ENCODE results near the gene NPAS3.

The NPAS3 gene

GRCh38 chr14:33120341-33120740 is 181.7 kb downstream of the NPAS3 start:
- FAIRE-seq (no peak), DNase-seq (ENCODE audit: insufficient read length, low spot score) (no peak)
- TF ChIP-seq POLR2AphosphoS5 (IDR thresholded peaks at IDR 0.05; ENCODE audit: low read depth, low read length) (no peak), TAF1 (IDR thresholded peaks at IDR 0.05; ENCODE audit: low read depth, low read length) (no peak)

DNA sequence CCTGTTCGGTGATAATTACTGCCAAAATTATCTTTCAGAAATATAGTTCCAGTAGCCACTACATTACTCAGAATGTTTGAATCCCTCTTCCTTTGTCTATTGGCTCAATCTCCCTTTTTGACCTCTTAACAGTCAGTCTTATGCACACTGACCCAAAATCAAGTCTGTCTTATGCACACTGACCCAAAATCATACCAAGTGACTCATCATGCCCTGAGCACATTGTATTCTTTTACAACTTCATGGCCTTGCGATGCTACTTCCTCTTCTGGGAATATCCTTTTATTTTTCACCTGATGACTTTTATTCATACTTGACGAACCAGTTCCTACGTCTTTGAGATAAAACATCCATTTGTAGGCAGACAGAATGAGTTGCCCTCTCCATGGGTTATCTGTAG is 182.3 kb downstream of the NPAS3 start:
- DNase-seq (ENCODE audit: insufficient read length, low spot score) (no peak), FAIRE-seq (no peak)
- TF ChIP-seq SPI1 (IDR thresholded peaks at IDR 0.05; ENCODE audit: low read depth, low read length) = no peak
- no peak for TF ChIP-seq TAF1 (IDR thresholded peaks at IDR 0.05; ENCODE audit: low read depth, low read length)
- TF ChIP-seq PAX5 (IDR thresholded peaks at IDR 0.05; ENCODE audit: insufficient read depth, low read length, severe bottlenecking) = no peak
- no peak for TF ChIP-seq POLR2AphosphoS5 (IDR thresholded peaks at IDR 0.05; ENCODE audit: low read depth, low read length)
- no peak for TF ChIP-seq POU2F2 (IDR thresholded peaks at IDR 0.05; ENCODE audit: low read depth, low read length)
- no peak for TF ChIP-seq POLR2A (IDR thresholded peaks at IDR 0.05; ENCODE audit: low read depth, low read length)

- no peak for FAIRE-seq
- TF ChIP-seq SPI1 (IDR thresholded peaks at IDR 0.05; ENCODE audit: low read depth, low read length) (no peak), POU2F2 (IDR thresholded peaks at IDR 0.05; ENCODE audit: low read depth, low read length) (no peak), TAF1 (IDR thresholded peaks at IDR 0.05; ENCODE audit: low read depth, low read length) (no peak), POLR2A (IDR thresholded peaks at IDR 0.05; ENCODE audit: low read depth, low read length) (no peak), POLR2AphosphoS5 (IDR thresholded peaks at IDR 0.05; ENCODE audit: low read depth, low read length) (no peak), PAX5 (IDR thresholded peaks at IDR 0.05; ENCODE audit: insufficient read depth, low read length, severe bottlenecking) (no peak)
- no peak for DNase-seq (ENCODE audit: insufficient read length, low spot score)
Observed at GRCh38 chr14:33123281-33123680, 184.6 kb downstream of the NPAS3 start.

GRCh38 chr14:33126433-33126832 is 187.8 kb downstream of the NPAS3 start:
- no peak for TF ChIP-seq SPI1 (IDR thresholded peaks at IDR 0.05; ENCODE audit: low read depth, low read length)
- TF ChIP-seq POLR2AphosphoS5 (IDR thresholded peaks at IDR 0.05; ENCODE audit: low read depth, low read length) = no peak
- no peak for TF ChIP-seq PAX5 (IDR thresholded peaks at IDR 0.05; ENCODE audit: insufficient read depth, low read length, severe bottlenecking)
- no peak for TF ChIP-seq POLR2A (IDR thresholded peaks at IDR 0.05; ENCODE audit: low read depth, low read length)
- no peak for TF ChIP-seq POU2F2 (IDR thresholded peaks at IDR 0.05; ENCODE audit: low read depth, low read length)
- TF ChIP-seq TAF1 (IDR thresholded peaks at IDR 0.05; ENCODE audit: low read depth, low read length) = no peak
- no peak for FAIRE-seq

DNA sequence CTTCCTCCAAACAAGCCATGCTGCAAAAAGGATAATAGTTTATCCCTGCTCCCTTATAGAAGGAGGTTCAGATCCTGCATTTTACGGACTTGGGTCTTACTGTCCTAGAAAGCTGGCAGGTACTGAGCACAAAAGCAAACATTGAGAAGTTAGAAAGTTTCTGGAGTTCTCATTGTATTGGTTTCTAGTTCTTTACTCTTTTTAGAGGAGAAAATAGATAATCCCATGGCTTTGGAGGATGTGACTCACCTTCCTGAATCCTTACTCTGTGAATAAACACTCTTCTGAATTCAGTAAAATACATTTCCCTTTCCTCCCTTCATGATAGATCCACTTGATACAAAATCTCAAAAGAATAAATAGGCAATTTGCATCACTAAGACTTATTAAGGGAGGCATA is 188.9 kb downstream of the NPAS3 start:
- DNase-seq (ENCODE audit: insufficient read length, low spot score) (no peak), FAIRE-seq (no peak)
- TF ChIP-seq POU2F2 (IDR thresholded peaks at IDR 0.05; ENCODE audit: low read depth, low read length) (no peak), PAX5 (IDR thresholded peaks at IDR 0.05; ENCODE audit: insufficient read depth, low read length, severe bottlenecking) (no peak)

More at GRCh38 chr14:33126433-33126832, 187.8 kb downstream of the NPAS3 start:
- no peak for DNase-seq (ENCODE audit: insufficient read length, low spot score)

DNA sequence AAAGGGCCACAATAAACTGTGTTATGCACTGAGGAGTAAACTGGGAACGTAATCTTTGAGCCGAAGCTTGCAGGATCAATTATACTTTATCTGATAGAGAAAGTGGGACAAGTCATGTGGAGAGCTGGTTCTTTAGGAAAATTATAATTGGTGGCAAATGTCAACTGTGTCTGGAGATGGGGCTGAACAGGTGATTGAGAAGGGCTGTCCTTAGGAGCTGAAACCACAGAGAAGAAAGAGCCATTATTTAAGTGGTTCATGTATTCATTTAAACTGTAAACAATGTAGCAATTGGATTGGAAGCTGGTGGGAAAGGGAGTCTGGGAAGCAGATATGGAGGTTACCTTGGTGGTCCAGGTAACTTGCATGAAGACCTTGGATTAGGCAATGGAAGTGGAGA is 193.1 kb downstream of the NPAS3 start:
- no peak for TF ChIP-seq PAX5 (IDR thresholded peaks at IDR 0.05; ENCODE audit: insufficient read depth, low read length, severe bottlenecking)
- TF ChIP-seq POLR2AphosphoS5 (IDR thresholded peaks at IDR 0.05; ENCODE audit: low read depth, low read length) = no peak
- no peak for TF ChIP-seq POU2F2 (IDR thresholded peaks at IDR 0.05; ENCODE audit: low read depth, low read length)
- no peak for TF ChIP-seq TAF1 (IDR thresholded peaks at IDR 0.05; ENCODE audit: low read depth, low read length)
- no peak for TF ChIP-seq POLR2A (IDR thresholded peaks at IDR 0.05; ENCODE audit: low read depth, low read length)
- TF ChIP-seq SPI1 (IDR thresholded peaks at IDR 0.05; ENCODE audit: low read depth, low read length) = no peak
- DNase-seq (ENCODE audit: insufficient read length, low spot score) (no peak), FAIRE-seq (no peak)

DNA sequence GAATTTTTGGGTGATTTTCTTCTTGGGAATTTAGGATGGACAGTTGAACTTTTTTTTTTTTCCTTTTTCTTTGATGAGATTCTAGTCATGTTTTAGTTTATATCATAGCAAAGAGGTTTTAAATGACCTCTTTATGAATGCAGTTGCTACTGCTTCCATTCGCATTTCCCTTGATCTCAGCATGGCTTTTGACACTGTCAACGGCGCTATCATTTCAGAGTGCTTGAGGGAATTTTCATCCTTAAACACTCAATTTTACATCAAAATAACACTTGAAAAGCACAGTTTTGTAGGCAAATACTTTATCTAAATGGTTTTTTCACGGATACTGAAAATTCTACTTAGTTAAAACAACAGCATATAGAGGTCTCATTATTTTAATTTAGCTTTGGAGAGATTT is 195.5 kb downstream of the NPAS3 start:
- FAIRE-seq (no peak), DNase-seq (ENCODE audit: insufficient read length, low spot score) (no peak)
- TF ChIP-seq POLR2A (IDR thresholded peaks at IDR 0.05; ENCODE audit: low read depth, low read length) = no peak
- no peak for TF ChIP-seq POLR2AphosphoS5 (IDR thresholded peaks at IDR 0.05; ENCODE audit: low read depth, low read length)
- no peak for TF ChIP-seq TAF1 (IDR thresholded peaks at IDR 0.05; ENCODE audit: low read depth, low read length)
- no peak for TF ChIP-seq SPI1 (IDR thresholded peaks at IDR 0.05; ENCODE audit: low read depth, low read length)
- TF ChIP-seq PAX5 (IDR thresholded peaks at IDR 0.05; ENCODE audit: insufficient read depth, low read length, severe bottlenecking) = no peak
- no peak for TF ChIP-seq POU2F2 (IDR thresholded peaks at IDR 0.05; ENCODE audit: low read depth, low read length)

GRCh38 chr14:33134975-33135374 is 196.3 kb downstream of the NPAS3 start:
- TF ChIP-seq SPI1 (IDR thresholded peaks at IDR 0.05; ENCODE audit: low read depth, low read length) (no peak), PAX5 (IDR thresholded peaks at IDR 0.05; ENCODE audit: insufficient read depth, low read length, severe bottlenecking) (no peak), POLR2A (IDR thresholded peaks at IDR 0.05; ENCODE audit: low read depth, low read length) (no peak), TAF1 (IDR thresholded peaks at IDR 0.05; ENCODE audit: low read depth, low read length) (no peak), POU2F2 (IDR thresholded peaks at IDR 0.05; ENCODE audit: low read depth, low read length) (no peak), POLR2AphosphoS5 (IDR thresholded peaks at IDR 0.05; ENCODE audit: low read depth, low read length) (no peak)
- FAIRE-seq = no peak
- no peak for DNase-seq (ENCODE audit: insufficient read length, low spot score)

- TF ChIP-seq SPI1 (IDR thresholded peaks at IDR 0.05; ENCODE audit: low read depth, low read length) (no peak), POU2F2 (IDR thresholded peaks at IDR 0.05; ENCODE audit: low read depth, low read length) (no peak), PAX5 (IDR thresholded peaks at IDR 0.05; ENCODE audit: insufficient read depth, low read length, severe bottlenecking) (no peak), POLR2A (IDR thresholded peaks at IDR 0.05; ENCODE audit: low read depth, low read length) (no peak), TAF1 (IDR thresholded peaks at IDR 0.05; ENCODE audit: low read depth, low read length) (no peak)
- DNase-seq (ENCODE audit: insufficient read length, low spot score) = no peak
- FAIRE-seq = no peak
Observed at GRCh38 chr14:33150666-33151428, 212.2 kb downstream of the NPAS3 start.

DNA sequence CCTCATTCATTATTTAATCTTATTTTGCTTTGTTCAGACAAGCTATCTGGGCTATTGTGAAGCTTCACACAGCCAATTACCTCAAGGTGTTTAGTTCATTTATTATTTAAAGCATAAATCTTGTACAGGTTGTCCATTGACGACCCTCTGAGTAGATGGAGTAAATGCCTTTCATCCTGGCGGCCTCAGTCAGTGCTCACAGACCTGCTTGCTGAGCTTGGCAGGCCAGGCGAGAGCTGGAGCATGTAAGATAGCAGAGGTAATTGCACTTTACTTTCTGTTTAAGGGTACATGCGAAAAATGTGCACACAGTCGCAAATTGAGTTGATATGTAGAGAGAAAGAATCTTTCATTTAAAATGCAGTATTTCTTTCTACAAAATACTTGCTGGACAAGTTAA is 224.4 kb downstream of the NPAS3 start:
- DNase-seq (ENCODE audit: insufficient read length, low spot score) = no peak
- no peak for TF ChIP-seq SPI1 (IDR thresholded peaks at IDR 0.05; ENCODE audit: low read depth, low read length)
- no peak for TF ChIP-seq PAX5 (IDR thresholded peaks at IDR 0.05; ENCODE audit: insufficient read depth, low read length, severe bottlenecking)
- no peak for TF ChIP-seq POLR2AphosphoS5 (IDR thresholded peaks at IDR 0.05; ENCODE audit: low read depth, low read length)
- no peak for TF ChIP-seq TAF1 (IDR thresholded peaks at IDR 0.05; ENCODE audit: low read depth, low read length)
- TF ChIP-seq POLR2A (IDR thresholded peaks at IDR 0.05; ENCODE audit: low read depth, low read length) = no peak
- no peak for TF ChIP-seq POU2F2 (IDR thresholded peaks at IDR 0.05; ENCODE audit: low read depth, low read length)
- no peak for FAIRE-seq
